ENCODE data around the gene GABRR2. TPM values are rescaled to one million over a fixed set of nuclear protein-coding genes. Genes with fewer than 3 reads are reported as not detected.
A peak's percentile ranks its signal among the peaks of the same experiment; 100 is the strongest.
"Not testable (repeated sequence)": the region's sequence is repeated elsewhere in the genome, so short reads cannot be mapped to it uniquely, and the experiment has no call there.

Gene GABRR2
- total RNA-seq, 3 donors from 2014 or later = 0.19 TPM; not detected in 2

GRCh38 chr6:89244241-89244985 lies 70.7 kb downstream of the GABRR2 start:
- no peak for DNase-seq
- peaks cover 2% of the 10 kb centered on the region for H3K27me3 Mint-ChIP-seq (ENCODE audit: low read depth)
- H3K9me3 Mint-ChIP-seq = peaks cover 6% of the 10 kb centered on the region
- H3K4me1 Mint-ChIP-seq (ENCODE audit: low read depth) = peaks cover 8% of the 10 kb centered on the region
- H3K4me3 Mint-ChIP-seq = no peak overlapping the region
- ATAC-seq = no peak
- H3K36me3 Mint-ChIP-seq (ENCODE audit: insufficient read depth) = no peaks in the 10 kb centered on the region

DNA sequence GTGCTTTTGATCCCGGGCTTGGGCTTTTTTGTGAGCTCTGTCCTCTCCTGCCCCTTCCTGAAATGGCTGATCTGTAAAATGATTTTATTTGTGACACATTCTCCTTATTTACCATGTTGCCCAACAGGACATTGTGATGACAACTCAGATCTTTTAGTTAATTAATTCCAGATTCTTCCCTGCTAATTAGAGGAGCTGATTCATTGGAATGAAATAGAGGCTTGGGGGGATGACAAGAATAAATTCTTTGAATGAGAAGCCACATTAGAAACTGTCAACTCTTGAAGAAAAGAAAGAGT lies 71.8 kb downstream of the GABRR2 start:
- Mint-ChIP-seq H3K36me3 (ENCODE audit: insufficient read depth) (no peaks in the 10 kb centered on the region), H3K27me3 (ENCODE audit: low read depth) (peaks cover under 1% of the 10 kb centered on the region), H3K9me3 (peaks cover 6% of the 10 kb centered on the region), H3K4me1 (ENCODE audit: low read depth) (peaks cover 12% of the 10 kb centered on the region), H3K4me3 (no peak overlapping the region)
- ATAC-seq = no peak
- no peak for DNase-seq

GRCh38 chr6:89242574-89243330 lies 72.3 kb downstream of the GABRR2 start:
- Mint-ChIP-seq H3K9me3 (peaks cover 6% of the 10 kb centered on the region), H3K4me1 (ENCODE audit: low read depth) (peaks cover 12% of the 10 kb centered on the region), H3K27me3 (ENCODE audit: low read depth) (peaks cover 4% of the 10 kb centered on the region), H3K36me3 (ENCODE audit: insufficient read depth) (no peaks in the 10 kb centered on the region), H3K4me3 (no peak overlapping the region)
- ATAC-seq = peak in 1 of 2 donors; percentile 43
- DNase-seq = no peak

DNA sequence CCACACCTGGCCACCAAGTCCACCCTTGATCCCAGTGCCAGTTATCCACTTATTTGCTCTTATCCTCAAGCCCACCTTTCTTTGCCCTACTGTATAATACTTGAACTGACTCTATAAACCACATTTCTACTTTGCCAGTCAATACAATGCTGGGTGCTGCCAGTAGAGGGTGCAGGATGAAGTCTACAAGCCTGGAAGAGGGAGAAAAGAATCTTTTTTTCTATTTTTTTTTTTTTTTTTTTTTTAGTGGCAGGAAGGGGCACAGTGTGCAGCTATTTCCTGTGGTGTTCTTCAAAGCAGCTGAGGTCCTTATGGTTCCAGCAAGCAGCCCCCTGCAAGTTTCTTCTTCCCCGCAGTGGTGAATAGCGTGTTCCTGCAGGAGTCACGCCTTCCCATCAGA lies 75.8 kb downstream of the GABRR2 start:
- H3K4me1 Mint-ChIP-seq (ENCODE audit: low read depth) = peaks cover 12% of the 10 kb centered on the region
- ATAC-seq = peak; percentile 34 to 38
- H3K4me3 Mint-ChIP-seq = no peak overlapping the region

GRCh38 chr6:89237158-89237557 lies 77.9 kb downstream of the GABRR2 start:
- ATAC-seq = no peak
- Mint-ChIP-seq H3K36me3 (ENCODE audit: insufficient read depth) (no peaks in the 10 kb centered on the region), H3K4me3 (no peak overlapping the region), H3K27me3 (ENCODE audit: low read depth) (peaks cover 31% of the 10 kb centered on the region), H3K9me3 (no peaks in the 10 kb centered on the region), H3K4me1 (ENCODE audit: low read depth) (peaks cover 15% of the 10 kb centered on the region)
- DNase-seq = no peak

More for the DNA sequence above, 75.8 kb downstream of the GABRR2 start:
- Mint-ChIP-seq H3K27me3 (ENCODE audit: low read depth) (peaks cover 14% of the 10 kb centered on the region), H3K9me3 (no peaks in the 10 kb centered on the region), H3K36me3 (ENCODE audit: insufficient read depth) (no peaks in the 10 kb centered on the region)
- no peak for DNase-seq

DNA sequence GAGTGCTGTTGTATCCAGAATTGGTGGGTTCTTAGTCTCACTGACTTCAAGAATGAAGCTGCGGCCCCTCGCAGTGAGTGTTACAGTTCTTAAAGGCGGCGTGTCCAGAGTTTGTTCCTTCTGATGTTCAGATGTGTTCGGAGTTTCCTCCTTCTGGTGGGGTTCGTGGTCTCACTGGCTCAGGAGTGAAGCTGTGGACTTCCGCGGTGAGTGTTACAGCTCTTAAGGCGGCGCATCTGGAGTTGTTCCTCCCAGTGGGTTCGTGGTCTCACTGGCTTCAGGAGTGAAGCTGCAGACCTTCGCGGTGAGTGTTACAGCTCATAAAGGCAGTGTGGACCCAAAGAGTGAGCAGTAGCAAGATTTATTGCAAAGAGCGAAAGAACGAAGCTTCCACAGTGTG lies 81.5 kb downstream of the GABRR2 start:
- not testable (repeated sequence) for H3K4me1 Mint-ChIP-seq (ENCODE audit: low read depth); ATAC-seq; H3K9me3 Mint-ChIP-seq; DNase-seq; H3K36me3 Mint-ChIP-seq (ENCODE audit: insufficient read depth)
- peaks cover 31% of the 10 kb centered on the region for H3K27me3 Mint-ChIP-seq (ENCODE audit: low read depth)
- H3K4me3 Mint-ChIP-seq = peak overlapping the region; percentile 56

- DNase-seq = no peak
- no peak for ATAC-seq
- Mint-ChIP-seq H3K36me3 (ENCODE audit: insufficient read depth) (no peaks in the 10 kb centered on the region), H3K4me3 (no peak overlapping the region), H3K9me3 (peaks cover 5% of the 10 kb centered on the region), H3K4me1 (ENCODE audit: low read depth) (no peaks in the 10 kb centered on the region), H3K27me3 (ENCODE audit: low read depth) (peaks cover 5% of the 10 kb centered on the region)
Observed at GRCh38 chr6:89222712-89223039, 92.4 kb downstream of the GABRR2 start.

GRCh38 chr6:89221971-89222711 lies 93.0 kb downstream of the GABRR2 start:
- ATAC-seq (no peak), DNase-seq (no peak)
- Mint-ChIP-seq H3K9me3 (peaks cover 5% of the 10 kb centered on the region), H3K27me3 (ENCODE audit: low read depth) (peaks cover 5% of the 10 kb centered on the region), H3K4me3 (no peak overlapping the region), H3K4me1 (ENCODE audit: low read depth) (no peaks in the 10 kb centered on the region), H3K36me3 (ENCODE audit: insufficient read depth) (no peaks in the 10 kb centered on the region)

- no peaks in the 10 kb centered on the region for H3K36me3 Mint-ChIP-seq (ENCODE audit: insufficient read depth)
- peaks cover 5% of the 10 kb centered on the region for H3K27me3 Mint-ChIP-seq (ENCODE audit: low read depth)
Observed at GRCh38 chr6:89221129-89221528, 94.0 kb downstream of the GABRR2 start.

GRCh38 chr6:89217299-89217910 lies 97.7 kb downstream of the GABRR2 start, which contains the start of gene GABRR1:
GABRR1 (minus strand) TSS chr6:89217358; CDS start chr6:89217322, 36 bp downstream.
- peaks cover 2% of the 10 kb centered on the region for H3K27me3 Mint-ChIP-seq (ENCODE audit: low read depth)
- H3K36me3 Mint-ChIP-seq (ENCODE audit: insufficient read depth) = no peaks in the 10 kb centered on the region
- H3K4me1 Mint-ChIP-seq (ENCODE audit: low read depth) = no peaks in the 10 kb centered on the region
- ATAC-seq = no peak
- DNase-seq = no peak
- H3K9me3 Mint-ChIP-seq = no peaks in the 10 kb centered on the region
- no peak within 1 kb of the TSS for H3K4me3 Mint-ChIP-seq

More at GRCh38 chr6:89221129-89221528, 94.0 kb downstream of the GABRR2 start:
- ATAC-seq (no peak), DNase-seq (no peak)
- H3K9me3 Mint-ChIP-seq = peaks cover 5% of the 10 kb centered on the region
- no peak overlapping the region for H3K4me3 Mint-ChIP-seq
- no peaks in the 10 kb centered on the region for H3K4me1 Mint-ChIP-seq (ENCODE audit: low read depth)

- DNase-seq (no peak), ATAC-seq (no peak)
- Mint-ChIP-seq H3K4me3 (no peak overlapping the region), H3K36me3 (ENCODE audit: insufficient read depth) (no peaks in the 10 kb centered on the region), H3K4me1 (ENCODE audit: low read depth) (no peaks in the 10 kb centered on the region), H3K27me3 (ENCODE audit: low read depth) (peaks cover 7% of the 10 kb centered on the region), H3K9me3 (no peaks in the 10 kb centered on the region)
Observed at GRCh38 chr6:89216411-89216810, 98.7 kb downstream of the GABRR2 start.

- no peaks in the 10 kb centered on the region for H3K36me3 Mint-ChIP-seq (ENCODE audit: insufficient read depth)
- no peaks in the 10 kb centered on the region for H3K9me3 Mint-ChIP-seq
- ATAC-seq (no peak), DNase-seq (no peak)
- H3K4me1 Mint-ChIP-seq (ENCODE audit: low read depth) = no peaks in the 10 kb centered on the region
- H3K4me3 Mint-ChIP-seq = no peak overlapping the region
- H3K27me3 Mint-ChIP-seq (ENCODE audit: low read depth) = peaks cover 15% of the 10 kb centered on the region
Observed at GRCh38 chr6:89215391-89215790, 99.7 kb downstream of the GABRR2 start.

DNA sequence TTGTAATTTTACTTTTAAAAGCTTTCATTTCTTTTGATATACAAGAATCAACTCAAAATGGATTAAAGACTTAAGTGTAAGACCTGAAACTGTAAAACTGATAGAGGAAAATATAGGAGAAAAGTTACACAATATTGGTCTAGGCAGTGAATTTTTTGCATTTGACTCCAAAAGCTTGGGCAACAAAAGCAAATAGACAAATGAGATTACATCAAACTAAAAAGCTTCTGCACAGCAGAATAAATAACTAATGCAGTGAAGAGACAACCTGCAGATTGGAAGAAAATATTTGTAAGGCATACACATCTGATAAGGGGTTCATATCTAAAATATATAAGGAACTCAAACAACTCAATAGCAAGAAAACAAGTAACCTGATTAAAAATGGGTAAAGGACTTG lies 100.9 kb downstream of the GABRR2 start:
- no peaks in the 10 kb centered on the region for H3K9me3 Mint-ChIP-seq
- no peaks in the 10 kb centered on the region for H3K36me3 Mint-ChIP-seq (ENCODE audit: insufficient read depth)
- peaks cover 15% of the 10 kb centered on the region for H3K27me3 Mint-ChIP-seq (ENCODE audit: low read depth)
- DNase-seq (no peak), ATAC-seq (no peak)
- H3K4me3 Mint-ChIP-seq = no peak overlapping the region
- no peaks in the 10 kb centered on the region for H3K4me1 Mint-ChIP-seq (ENCODE audit: low read depth)

GRCh38 chr6:89212472-89212871 lies 102.6 kb downstream of the GABRR2 start:
- Mint-ChIP-seq H3K4me3 (no peak overlapping the region), H3K4me1 (ENCODE audit: low read depth) (no peaks in the 10 kb centered on the region), H3K27me3 (ENCODE audit: low read depth) (peaks cover 13% of the 10 kb centered on the region), H3K36me3 (ENCODE audit: insufficient read depth) (no peaks in the 10 kb centered on the region), H3K9me3 (no peaks in the 10 kb centered on the region)
- no peak for DNase-seq
- ATAC-seq = no peak
